ENCODE results near the gene ASMTL.

ASMTL gene

GRCh38 chrX:1417921-1418771, 34.6 kb downstream of the ASMTL start:
- TF ChIP-seq GLIS3 (CRISPR knock-in tag; IDR thresholded peaks at IDR 0.05) (no peak), ZC3H10 (CRISPR knock-in tag; IDR thresholded peaks at IDR 0.05) (no peak), PPARA (CRISPR knock-in tag; IDR thresholded peaks at IDR 0.05; ENCODE audit: borderline replicate concordance) (no peak)
- no peak for ATAC-seq

GRCh38 chrX:1416965-1417760, 35.5 kb downstream of the ASMTL start:
- ATAC-seq, result no peak
- TF ChIP-seq ISL1 (CRISPR knock-in tag; IDR thresholded peaks at IDR 0.05) (no peak), CSRNP3 (CRISPR knock-in tag; IDR thresholded peaks at IDR 0.05) (no peak), ESRRG (CRISPR knock-in tag; IDR thresholded peaks at IDR 0.05) (no peak), ZNF565 (CRISPR knock-in tag; conservative IDR thresholded peaks at IDR 0.05; ENCODE audit: low read depth) (no peak), TSHZ2 (CRISPR knock-in tag; IDR thresholded peaks at IDR 0.05) (no peak), ZC3H10 (CRISPR knock-in tag; IDR thresholded peaks at IDR 0.05) (no peak), CREB5 (CRISPR knock-in tag; IDR thresholded peaks at IDR 0.05; ENCODE audit: low read depth) (no peak), TOX (CRISPR knock-in tag; IDR thresholded peaks at IDR 0.05; ENCODE audit: borderline replicate concordance) (no peak), TCF4 (CRISPR knock-in tag; IDR thresholded peaks at IDR 0.05; ENCODE audit: borderline replicate concordance) (no peak), ZFP30 (CRISPR knock-in tag; IDR thresholded peaks at IDR 0.05) (no peak), OSR1 (CRISPR knock-in tag; IDR thresholded peaks at IDR 0.05) (no peak), PPARA (CRISPR knock-in tag; IDR thresholded peaks at IDR 0.05; ENCODE audit: borderline replicate concordance) (no peak), ARNTL (CRISPR knock-in tag; IDR thresholded peaks at IDR 0.05; ENCODE audit: borderline replicate concordance, low read depth) (no peak), PATZ1 (CRISPR knock-in tag; IDR thresholded peaks at IDR 0.05; ENCODE audit: borderline replicate concordance) (no peak), ZFP3 (CRISPR knock-in tag; IDR thresholded peaks at IDR 0.05) (no peak), CSDC2 (CRISPR knock-in tag; IDR thresholded peaks at IDR 0.05) (no peak)

- ATAC-seq, result no peak
Measured at GRCh38 chrX:1416327-1416784, 36.4 kb downstream of the ASMTL start.

GRCh38 chrX:1412551-1413161, 40.1 kb downstream of the ASMTL start:
- ATAC-seq, result no peak
- TF ChIP-seq BACH2 (CRISPR knock-in tag; IDR thresholded peaks at IDR 0.05; ENCODE audit: borderline replicate concordance) (no peak), CSDC2 (CRISPR knock-in tag; IDR thresholded peaks at IDR 0.05) (no peak), GLIS3 (CRISPR knock-in tag; IDR thresholded peaks at IDR 0.05) (no peak), TOX (CRISPR knock-in tag; IDR thresholded peaks at IDR 0.05; ENCODE audit: borderline replicate concordance) (no peak), POU6F1 (CRISPR knock-in tag; IDR thresholded peaks at IDR 0.05; ENCODE audit: borderline replicate concordance, low read depth) (no peak), RARB (CRISPR knock-in tag; IDR thresholded peaks at IDR 0.05) (no peak), PATZ1 (CRISPR knock-in tag; IDR thresholded peaks at IDR 0.05; ENCODE audit: borderline replicate concordance) (no peak), ISL1 (CRISPR knock-in tag; IDR thresholded peaks at IDR 0.05) (no peak)

More at GRCh38 chrX:1416327-1416784, 36.4 kb downstream of the ASMTL start:
- TF ChIP-seq TOX (CRISPR knock-in tag; IDR thresholded peaks at IDR 0.05; ENCODE audit: borderline replicate concordance) (no peak), BACH2 (CRISPR knock-in tag; IDR thresholded peaks at IDR 0.05; ENCODE audit: borderline replicate concordance) (no peak), ZC3H10 (CRISPR knock-in tag; IDR thresholded peaks at IDR 0.05) (no peak)
